ENCODE data around the gene NCK2.

- no peak for TF ChIP-seq ATF3 (IDR thresholded peaks at IDR 0.05)
- TF ChIP-seq ZNF274 (IDR thresholded peaks at IDR 0.05; ENCODE audit: low read depth, low read length) = no peak
- TF ChIP-seq POLR2AphosphoS5 (IDR thresholded peaks at IDR 0.05; ENCODE audit: low read depth, low read length) = no peak
- TF ChIP-seq ELF1 (IDR thresholded peaks at IDR 0.05; ENCODE audit: borderline replicate concordance, low read depth) = no peak
These were observed 141.3 kb downstream of the NCK2 start for GRCh38 chr2:105886029-105886454.
